Posterior vena cava (tissue), 2 donors: ENCODE measurements around the gene GAL. TPM values are rescaled to one million over a fixed set of nuclear protein-coding genes. Genes with fewer than 3 reads are reported as not detected.

ENCODE experiments used
- DNase-seq: peaks from one replicate; pipeline ENCODE4 v3.0.0-alpha.2; 2020; ENCODE audit warnings: low spot score
- intact Hi-C, 2 donors: fragments of 100-400 bp; cut with DNase I; formaldehyde crosslinking; loops; one replicate each; pipeline versions ENCODE4 v1.14.1 to v1.14.2; 2022 to 2023
- total RNA-seq, 2 donors: library from RNA; stranded (reverse); fragmentation: NEBNext Ultra II Directional; extraction: Animal tissue kit (Norgen Biotek cat#: 25700); gene quantifications; one replicate each; pipeline ENCODE4 v1.2.1, GENCODE V29; 2021
- donor health status: DM: yes; HTN: yes; CAD: no.
- donor health status: DM: yes; HTN: yes; CAD: no.

GAL gene
- total RNA-seq, 2 donors from 2014 or later = 0.52 TPM; not detected in 1

DNA sequence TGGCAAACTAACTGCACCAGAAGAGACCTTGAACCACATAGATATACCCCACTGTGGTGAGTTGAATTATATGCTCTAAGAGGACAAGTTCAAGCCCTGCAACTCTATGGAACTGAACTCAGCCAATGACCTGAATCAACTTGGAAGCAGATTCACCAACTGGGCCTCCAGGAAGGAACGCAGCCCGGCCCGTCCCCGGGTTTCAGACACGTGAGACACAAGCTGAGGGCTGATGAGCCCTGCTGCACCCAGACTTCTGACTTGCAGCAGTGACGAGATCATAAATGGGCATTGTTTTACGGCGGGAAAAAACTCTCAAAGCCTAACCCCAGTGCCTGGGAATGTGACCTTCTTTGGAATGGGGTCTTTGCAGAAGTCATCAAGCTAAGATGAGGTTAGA, 28.5 kb upstream of the GAL start:
- DNase-seq = no peak
- intact Hi-C loops = loop anchor here in 1 of 2 donors (5.0 kb wide), 1 partner anchor 1609 kb away; no protein-coding TSS in a partner anchor

DNA sequence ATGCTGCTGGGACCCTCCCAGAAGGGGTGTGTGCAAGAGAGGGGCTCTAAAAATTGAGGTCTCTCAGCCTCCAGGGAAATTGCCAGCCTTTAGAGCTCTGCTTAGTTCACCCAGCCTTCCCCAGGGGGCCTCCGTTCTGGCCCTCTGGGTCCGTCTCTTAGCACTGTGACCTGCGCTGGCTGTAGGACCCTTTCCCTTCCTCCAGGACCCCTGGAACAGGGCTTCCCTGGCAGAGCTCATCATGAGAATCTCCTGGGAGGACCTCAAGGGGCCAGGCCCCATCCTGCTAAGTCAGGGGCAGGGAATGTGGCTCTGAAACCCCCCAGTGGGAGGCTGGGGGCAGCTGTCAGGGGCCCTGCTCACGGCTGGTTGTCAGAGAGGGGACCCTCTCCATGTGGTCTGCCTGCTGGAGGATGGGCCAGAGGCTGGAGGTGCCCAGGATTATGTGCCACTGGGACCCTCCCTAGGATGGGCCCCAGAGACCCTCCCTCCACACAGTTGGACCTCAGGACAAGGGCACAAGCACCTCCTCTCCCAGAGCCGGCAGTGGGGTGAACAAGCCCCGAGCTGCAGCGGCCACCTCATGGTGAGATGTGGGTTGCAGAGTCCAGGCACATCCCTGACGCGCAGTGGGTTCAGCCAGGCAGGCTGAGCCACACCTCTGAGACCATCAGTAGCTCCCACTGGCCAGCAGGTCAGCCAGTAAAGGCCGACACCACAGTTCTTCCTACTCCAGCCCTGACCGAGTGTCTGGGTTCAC, 27.1 kb upstream of the GAL start:
- intact Hi-C loops = loop anchor here in 1 of 2 donors (5.0 kb wide), 1 partner anchor 1610 kb away; no protein-coding TSS in a partner anchor
- peak; percentile 70 for DNase-seq

DNA sequence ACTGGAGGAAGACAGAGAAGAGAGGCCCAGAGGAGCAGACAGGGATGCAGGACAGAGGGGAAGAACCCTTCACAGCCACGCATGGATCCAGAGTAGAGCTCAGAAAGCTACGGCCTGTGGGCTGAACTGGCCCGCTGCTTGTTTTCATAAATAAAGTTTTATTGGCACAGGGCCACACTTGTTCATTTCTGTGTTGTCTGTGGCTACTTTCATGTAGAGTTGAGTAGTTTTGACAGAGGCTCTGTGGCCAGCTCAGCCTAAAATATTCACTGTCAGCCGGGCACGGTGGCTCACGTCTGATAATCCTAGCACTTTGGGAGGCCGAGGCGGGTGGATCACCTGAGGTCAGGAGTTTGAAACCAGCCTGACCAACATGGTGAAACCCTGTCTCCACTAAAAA, 26.2 kb upstream of the GAL start:
- intact Hi-C loops = loop anchor here in 1 of 2 donors (5.0 kb wide), 1 partner anchor 1611 kb away; no protein-coding TSS in a partner anchor
- DNase-seq = peak; percentile 55

DNA sequence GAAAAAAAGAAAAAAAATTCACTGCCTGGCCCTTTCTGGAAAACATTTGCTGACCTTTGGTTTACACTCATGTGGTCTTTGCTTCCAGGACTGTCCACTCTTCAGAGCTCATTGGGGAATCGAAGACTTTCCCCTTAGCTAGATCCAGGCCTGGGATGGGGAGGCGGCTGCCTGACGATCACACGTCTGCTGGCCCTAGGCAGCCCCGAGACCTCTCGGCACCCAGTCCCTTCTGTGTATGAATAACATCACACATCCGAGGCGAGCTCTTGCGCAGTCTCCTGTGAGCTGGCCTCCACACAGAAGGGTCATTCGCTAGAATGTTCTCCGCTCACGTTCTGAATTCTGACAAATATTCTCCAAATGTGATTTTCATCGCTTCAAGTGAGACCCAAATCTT, 25.7 kb upstream of the GAL start:
- intact Hi-C loops = loop anchor here in 1 of 2 donors (5.0 kb wide), 1 partner anchor 1611 kb away; no protein-coding TSS in a partner anchor
- peak; percentile 80 for DNase-seq

DNA sequence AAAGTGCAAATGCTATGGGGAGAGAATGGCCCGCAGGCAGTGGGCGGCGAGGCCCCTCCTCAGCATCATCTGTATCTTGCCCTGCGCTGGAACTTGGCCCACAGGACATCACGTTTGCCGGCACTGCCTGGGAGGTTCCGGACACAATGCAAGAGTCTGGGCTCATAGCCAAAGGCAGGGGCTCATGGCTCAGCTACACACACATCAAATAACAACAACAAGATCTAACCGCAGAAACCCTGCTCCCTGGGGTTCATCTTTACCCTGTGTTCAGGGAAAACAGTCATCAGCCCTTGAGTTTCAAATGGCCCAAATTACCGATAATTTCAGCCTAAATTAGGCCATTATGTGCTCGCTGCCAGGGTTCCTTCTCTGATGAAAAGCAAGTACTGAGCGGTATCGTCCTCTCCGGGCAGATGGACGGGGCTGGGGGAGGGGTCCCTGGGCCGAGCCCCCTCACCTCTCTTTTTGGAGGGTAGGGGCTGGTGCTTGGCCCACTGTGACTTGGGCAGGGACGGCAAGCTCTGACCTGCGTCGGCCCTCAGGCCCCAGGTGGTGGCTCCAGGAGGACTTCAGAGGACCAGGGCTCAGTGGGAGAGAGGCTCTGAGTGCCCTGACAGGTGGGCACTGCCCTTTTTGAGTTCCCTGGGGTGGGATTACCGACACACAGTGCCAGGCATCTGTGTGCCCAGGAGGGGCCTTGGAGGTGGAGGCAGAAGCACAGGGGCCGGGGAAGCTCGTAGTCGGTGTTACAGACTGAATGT, 25.0 kb upstream of the GAL start:
- intact Hi-C loops = loop anchor here in 1 of 2 donors (5.0 kb wide), 1 partner anchor 1612 kb away; no protein-coding TSS in a partner anchor
- peak; percentile 91 for DNase-seq

DNA sequence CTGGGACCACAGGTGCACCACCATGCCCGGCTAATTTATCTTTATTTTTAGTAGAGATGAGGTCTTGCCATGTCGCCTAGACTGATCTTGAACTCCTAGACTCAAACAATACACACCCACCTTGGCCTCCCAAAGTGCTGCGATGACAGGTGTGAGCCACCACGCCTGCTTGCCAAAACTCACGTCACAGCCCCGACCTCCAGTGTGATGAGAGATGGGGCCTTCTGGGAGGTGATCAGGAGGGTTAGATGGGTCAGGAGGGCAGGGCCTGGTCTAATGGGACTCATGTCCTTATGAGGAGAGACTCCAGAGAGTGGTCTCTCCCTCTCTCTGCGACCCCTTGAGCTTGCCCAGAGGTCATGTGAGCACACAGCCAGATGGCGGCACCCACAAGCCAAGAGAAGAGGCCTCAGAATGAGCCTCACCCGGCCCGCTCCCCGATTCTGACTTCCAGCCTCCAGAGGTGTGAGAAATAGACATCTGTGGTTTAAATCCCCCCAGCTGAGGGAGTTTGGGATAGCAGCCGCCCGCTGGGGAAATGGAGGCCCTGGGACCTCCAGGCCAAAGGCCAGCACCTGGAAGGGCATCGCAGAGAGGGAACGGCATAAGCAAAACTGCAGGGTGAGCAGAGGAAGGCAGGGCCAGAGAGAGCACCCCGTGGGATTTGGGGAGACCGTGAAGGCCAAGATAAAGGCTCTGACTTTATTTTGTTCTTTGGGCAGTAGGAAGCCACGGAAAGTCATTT, 24.1 kb upstream of the GAL start:
- intact Hi-C loops = no loop called here
- peak; percentile 62 for DNase-seq

DNA sequence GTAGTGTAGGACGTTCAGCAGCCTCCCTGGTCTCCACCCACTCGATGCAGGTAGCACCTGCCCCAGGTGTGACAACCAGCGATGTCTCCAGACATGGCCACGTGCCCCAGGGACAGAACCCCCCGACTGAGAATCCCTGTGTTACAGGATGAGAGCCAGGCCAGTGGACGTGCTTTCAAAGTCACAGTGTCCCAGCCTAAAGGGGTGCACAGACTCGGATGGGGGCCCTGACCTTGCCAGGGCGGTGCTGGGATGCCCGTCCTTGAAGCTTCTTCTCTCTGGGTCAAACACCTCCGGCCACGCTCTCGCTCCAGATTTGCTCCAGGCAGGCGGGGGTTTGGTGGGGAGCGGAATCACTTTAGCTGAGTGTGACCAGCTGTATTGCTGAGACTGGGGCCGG, 23.3 kb upstream of the GAL start:
- intact Hi-C loops = no loop called here
- peak; percentile 76 for DNase-seq

DNA sequence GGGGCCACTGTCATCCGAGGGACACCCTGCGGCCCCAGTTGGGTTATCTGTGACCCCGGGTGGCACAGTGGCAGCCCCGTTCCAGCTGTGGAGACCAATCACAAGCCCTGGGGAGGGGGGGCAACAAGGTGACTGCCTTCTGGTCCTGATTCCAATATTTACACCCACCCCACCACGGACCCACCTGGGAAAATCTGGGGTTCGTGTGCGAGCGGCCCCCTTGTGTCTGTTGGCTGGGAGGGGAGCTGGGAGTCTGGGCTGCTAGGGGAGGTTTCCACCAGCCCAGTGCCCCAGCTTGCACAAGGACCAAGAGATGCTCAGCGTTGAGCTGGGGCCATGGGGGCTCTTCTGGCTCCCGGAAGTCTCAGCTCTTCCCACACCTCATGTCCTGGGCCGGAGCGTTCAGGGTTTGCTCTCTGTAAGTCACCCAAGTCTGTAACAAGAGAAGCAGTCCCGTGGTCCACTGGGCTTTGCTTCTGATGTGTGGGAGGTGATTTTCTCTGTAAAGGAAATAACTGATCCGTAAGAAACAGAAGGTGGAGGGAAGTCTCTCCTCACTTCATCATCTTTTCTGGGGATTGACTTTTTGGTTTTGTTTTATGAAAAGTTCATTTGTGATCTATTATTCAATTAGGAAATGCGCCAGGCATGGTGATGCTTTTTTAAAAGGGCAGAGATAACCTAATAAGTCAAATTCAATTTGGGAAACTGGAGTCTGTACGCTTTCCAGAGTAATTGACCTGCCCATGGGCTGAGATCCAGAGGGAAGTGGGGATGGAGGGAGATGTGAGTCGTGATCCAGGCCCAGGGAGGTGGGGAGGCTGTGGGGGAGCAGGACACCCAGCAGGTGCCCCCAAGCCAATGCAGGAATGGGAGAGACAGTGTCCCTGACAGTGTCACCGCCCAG, 22.4 kb upstream of the GAL start:
- peak; percentile 67 for DNase-seq
- intact Hi-C loops = no loop called here

DNA sequence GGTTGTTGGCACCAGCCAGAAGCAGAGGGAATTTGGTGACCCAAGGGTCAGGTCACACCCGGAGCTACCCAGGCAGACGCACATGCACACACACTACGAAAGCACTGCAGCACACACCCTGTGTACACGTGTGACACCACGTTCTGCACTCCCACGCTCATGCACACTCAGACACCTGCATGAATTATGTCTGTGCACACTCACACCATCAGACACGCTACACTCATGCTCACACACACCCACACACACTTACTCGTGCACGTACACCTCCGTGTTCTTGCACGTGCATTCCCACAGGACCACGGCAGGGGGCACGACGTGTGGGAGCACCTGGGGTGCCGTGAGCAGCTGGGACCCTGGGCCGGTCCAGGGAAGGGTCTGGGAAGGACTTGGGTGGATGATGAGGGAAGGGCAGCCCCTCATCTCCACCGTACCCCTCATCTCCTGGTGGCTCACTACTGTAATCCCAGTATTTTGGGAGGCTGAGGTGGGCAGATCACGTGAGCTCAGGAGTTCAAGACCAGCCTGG, 20.8 kb upstream of the GAL start:
- intact Hi-C loops = no loop called here
- DNase-seq = peak; percentile 56

DNA sequence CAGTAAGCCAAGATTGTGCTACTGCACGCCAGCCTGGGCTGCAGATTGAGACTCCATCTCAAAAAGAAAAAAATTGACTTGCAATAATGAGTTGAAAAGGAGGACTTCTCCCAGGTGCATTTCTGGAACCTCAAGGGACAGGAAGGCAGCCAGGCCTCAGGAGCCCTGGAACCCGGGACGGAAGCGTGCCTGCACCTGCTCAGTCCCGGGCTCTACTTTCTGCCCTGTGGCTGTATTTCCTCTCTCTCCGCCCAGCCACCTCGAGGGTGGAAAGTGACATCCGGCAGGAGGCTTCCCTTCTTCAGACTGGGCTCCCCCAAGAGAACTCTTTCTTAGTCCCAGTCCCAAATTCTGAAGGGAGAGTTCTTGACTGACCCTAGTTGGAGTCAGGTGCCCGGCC, 20.2 kb upstream of the GAL start:
- DNase-seq = peak; percentile 28
- intact Hi-C loops = no loop called here

DNA sequence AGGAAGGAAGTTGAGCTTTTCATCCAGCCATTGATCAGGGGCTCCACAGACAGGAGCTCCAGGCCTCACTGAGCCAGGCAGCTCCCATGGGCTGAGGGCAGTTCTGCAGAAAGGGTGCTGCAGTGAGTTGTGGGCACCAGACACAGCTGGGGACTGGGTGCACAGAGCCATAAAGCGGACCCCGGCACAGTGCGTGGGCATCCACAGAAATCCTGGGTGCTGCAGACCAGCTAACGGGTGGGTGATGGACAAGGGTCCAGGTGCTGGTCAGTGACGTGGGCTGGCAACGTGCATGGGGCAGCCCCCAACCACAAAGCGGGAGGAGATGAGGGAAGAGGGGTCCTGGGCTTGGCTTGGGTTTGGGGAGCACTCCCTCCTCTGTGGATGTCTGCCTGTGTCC, 19.4 kb upstream of the GAL start:
- DNase-seq = peak; percentile 41
- intact Hi-C loops = no loop called here

DNA sequence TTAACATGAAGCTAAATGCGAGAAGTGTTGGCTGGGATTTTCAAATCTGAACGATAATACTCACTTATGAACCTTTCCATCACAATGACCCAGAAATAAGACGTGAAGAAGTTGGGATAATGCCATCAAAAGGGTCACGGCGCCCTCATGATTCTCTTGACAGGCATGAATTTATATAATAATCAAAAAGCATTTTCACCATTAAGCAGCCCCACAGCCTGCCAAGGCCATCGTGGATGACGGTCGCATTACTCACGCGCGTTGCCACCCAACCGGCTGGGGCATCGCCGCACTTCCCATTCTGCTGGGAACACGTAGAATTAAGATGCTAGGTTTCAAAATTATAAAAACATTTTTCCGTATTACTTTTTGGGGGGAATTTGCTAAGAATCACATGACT, 18.9 kb upstream of the GAL start:
- peak; percentile 29 for DNase-seq
- intact Hi-C loops = no loop called here

DNA sequence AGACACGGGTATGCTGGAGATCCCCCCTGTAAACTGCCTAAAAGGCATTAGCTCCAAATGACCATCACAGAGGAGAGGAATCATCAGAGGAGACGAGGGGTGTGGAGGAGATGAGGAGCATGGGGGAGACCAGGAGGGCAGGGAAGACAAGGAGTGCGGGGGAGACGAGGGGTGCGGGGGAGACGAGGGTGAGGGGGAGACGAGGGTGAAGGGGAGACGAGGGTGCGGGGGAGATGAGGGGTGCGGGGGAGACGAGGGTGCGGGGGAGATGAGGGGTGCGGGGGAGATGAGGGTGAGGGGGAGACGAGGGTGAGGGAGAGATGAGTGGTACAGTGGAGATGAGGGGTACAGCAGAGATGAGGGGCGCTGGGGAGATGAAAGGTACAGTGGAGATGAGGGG, 17.5 kb upstream of the GAL start:
- intact Hi-C loops = no loop called here
- peak; percentile 28 for DNase-seq

DNA sequence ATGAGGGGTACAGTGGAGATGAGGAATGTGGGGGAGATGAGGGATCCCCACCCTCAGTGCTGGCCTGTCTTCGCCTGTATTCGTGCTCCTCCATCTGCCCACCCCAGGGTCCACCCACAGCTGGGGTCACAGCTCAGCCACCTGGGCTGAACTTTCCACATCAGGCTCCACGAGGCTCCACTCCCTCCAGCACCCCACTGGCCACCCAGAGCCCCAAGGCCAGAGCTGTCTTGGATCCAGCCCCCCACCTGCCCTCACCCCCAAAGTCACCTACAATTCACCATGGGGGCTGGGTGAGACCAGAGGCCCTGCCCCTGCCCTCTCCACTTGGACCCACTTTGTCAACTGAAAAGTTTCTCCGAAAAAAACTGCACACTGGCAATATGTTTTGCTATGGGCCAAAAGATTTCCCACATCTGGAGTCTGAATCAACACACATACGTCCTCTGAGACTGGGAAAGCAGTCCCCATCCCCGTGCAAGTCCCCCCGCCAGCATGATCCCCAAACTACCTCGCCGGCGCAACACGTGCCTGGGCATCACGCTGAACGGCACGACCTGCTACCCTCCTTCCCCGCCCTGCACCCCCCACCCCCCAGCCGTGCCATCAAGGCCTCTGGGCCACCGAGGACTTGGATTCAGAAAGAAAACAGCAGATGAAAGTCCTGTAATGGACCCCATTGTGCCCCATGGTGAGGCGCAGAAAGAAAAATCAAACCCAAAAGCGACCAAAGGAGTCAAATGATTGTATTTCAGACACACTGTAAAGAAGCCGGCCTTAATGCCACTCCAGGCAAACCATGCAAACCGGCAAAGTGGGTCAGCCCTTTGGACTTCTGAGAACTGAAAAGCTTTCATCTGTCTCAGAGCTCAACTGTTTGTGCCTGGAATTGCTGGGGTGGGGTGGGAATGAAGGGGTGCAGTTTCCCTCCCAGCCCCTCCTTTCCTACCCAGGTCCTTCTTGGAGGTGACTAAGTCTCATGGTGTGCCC, 16.5 kb upstream of the GAL start:
- intact Hi-C loops = no loop called here
- DNase-seq = peak; percentile 65

DNA sequence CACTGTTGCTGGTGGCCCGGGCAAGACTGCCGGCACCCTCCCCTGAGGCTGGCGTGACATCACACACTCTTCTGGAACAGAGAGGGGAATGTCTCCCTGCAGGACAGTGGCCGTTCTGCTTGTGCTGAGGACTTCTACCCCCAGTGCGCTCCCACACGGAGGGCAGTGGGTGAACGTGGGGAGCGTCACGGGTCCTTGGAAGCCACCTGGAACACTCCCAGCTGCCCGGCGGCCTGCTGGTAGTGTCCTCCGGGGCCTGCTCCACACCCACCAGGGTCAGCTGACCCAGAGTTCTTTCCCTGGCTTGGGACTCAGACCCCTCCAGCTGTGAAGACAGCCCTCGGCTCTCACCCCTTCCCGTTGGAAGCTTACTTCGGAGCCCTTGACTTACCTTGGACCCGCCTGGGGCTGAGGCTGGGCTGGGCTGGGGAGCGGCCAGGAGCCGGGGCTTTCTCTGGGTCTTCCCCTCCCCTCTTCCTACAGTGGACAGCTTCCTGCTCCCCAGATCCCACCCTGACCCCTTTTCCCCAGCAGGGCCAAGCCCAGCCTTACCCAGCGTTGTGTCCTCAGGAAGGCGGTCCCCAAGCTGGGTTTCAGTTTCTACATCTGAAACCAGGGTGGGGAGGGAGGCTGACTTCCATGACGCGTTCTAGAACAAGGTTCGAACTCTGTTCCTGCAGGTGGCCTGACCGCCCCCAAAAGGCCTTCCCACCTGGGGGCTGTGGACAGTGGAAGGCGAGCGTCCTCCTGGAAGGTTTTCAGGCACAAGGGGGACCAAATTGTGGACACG, 14.8 kb upstream of the GAL start:
- intact Hi-C loops = loop anchor here in 1 of 2 donors (5.0 kb wide), 1 partner anchor 1838 kb away; no protein-coding TSS in a partner anchor
- DNase-seq = peak; percentile 55

DNA sequence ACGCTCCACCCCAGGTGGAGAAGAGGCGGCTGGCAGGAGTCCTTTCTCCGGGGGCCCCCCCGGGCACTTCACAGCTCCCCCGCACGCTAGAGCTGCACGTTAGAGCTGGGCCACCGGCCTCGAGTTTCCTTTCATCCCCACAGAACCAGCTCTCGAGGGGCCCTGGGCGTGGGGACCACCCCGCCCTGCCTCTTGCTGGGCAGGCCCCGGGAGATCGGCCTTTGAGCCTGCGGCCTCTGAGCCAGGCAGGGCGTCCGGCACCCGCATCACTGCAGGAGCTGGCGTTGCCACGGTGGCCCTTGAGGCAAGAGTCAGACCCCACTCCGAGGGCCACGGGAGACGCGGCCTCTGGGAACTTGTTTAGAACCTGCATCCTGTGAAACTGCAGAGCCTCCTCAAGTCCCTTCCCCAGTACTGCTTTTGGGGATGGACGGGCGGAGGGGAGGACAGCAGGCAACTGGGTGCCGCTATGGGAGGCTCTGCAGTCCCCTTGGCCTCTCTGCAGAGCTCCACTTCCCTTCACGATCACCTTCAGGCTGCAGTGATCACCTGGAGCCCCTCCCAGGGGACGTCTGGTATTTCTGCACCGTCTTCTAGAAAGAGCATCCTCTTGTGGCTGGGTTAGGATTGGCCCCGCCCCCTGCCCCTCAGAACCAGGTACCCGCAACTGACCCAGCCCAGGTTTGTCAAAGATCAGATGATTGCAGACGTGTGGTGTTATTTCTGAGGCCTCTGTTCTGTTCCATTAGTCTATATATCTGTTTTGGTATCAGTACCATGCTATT, 13.9 kb upstream of the GAL start:
- intact Hi-C loops = loop anchor here in 1 of 2 donors (5.0 kb wide), 1 partner anchor 1837 kb away; no protein-coding TSS in a partner anchor
- DNase-seq = peak; percentile 80
